UCSD-AML1 (cell line): ENCODE data around the gene ELFN2.
"Not testable (repeated sequence)": the region's sequence is repeated elsewhere in the genome, so short reads cannot be mapped to it uniquely, and the experiment has no call there.

ENCODE experiments used
- DNase-seq: peaks from one replicate; lab custom pipeline; 2025; ENCODE audit not compliant: unreplicated experiment; lab: John Stamatoyannopoulos, UW

ELFN2 gene, protein sequence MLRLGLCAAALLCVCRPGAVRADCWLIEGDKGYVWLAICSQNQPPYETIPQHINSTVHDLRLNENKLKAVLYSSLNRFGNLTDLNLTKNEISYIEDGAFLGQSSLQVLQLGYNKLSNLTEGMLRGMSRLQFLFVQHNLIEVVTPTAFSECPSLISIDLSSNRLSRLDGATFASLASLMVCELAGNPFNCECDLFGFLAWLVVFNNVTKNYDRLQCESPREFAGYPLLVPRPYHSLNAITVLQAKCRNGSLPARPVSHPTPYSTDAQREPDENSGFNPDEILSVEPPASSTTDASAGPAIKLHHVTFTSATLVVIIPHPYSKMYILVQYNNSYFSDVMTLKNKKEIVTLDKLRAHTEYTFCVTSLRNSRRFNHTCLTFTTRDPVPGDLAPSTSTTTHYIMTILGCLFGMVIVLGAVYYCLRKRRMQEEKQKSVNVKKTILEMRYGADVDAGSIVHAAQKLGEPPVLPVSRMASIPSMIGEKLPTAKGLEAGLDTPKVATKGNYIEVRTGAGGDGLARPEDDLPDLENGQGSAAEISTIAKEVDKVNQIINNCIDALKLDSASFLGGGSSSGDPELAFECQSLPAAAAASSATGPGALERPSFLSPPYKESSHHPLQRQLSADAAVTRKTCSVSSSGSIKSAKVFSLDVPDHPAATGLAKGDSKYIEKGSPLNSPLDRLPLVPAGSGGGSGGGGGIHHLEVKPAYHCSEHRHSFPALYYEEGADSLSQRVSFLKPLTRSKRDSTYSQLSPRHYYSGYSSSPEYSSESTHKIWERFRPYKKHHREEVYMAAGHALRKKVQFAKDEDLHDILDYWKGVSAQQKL

DNA sequence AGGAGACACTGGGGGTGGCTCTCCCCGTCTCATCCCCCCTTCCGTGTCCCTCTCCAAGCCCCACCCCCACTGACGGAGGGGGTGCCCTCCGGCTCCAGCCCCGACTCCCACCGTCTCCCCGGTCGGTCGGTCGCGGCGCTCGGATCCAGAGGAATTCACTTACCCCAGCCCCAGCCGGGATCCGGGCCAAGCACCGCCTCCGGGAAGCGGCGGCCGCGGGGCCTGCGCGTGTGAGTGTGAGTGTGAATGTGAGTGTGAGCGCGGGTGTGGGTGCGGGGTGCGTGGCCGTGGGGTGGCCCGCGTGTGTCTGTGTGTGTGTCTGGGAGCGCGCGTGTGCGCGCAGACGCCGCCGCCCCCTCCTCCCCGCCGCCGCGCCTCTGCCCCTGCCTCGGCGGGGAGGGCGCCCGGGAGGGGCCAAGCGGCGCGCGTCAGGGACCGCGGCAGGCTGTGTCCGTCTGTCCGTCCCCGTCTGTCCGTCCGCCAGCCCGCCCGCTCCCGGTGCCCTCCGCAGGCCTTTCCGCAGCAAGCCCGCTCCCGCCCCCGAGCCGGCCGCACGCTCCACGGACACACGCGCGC, at the start of gene ELFN2:
Gene ELFN2, minus strand, starts transcription at position 345 of the 576 bp plus-strand sequence. CDS start 51,945 bp downstream, outside the sequence.
- no peak for DNase-seq

DNA sequence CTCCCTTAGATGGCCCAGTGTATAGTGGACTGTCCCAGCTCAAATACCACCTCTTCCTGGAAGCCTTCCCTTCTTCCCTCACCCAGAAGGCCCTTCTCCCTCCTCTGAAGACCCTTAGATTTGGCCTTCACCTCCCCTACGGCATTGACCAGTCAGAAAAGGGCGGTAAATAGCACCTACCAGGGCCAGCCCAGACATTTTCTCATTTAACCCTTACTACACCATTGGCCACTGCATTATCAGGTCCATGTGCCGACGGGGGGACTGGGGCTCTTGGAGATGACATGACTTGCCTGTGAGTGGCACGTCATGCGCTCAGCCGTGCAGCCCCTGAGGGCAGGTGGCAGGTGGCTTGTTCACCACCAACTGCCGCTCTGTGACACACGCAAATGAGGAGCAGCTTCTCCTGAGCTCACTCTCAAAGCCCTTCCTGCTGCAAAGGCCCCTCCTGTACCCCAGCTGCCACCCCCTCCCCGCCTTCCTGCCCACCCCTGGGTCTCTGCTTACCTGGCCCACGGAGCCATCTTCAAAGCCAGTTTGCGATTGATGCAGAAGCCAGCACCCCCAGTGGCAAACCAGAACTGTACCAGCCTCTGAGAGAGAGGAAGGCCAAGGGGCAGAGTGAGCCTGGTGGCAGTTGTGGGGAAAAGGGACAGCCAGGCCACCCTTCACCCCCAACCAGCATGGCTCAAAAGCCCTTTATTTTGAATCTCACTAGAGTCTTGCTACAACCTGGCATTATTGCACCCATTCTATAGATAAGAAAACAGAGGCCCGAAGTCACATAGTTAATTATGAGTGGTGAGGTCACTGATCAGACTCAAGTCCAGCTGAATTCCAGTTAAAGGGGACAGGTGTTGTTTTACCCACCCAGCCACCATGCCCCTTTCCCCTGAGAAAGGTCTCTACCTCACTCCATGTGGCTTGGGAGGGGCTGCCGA, 49.4 kb upstream of the ELFN2 start:
- DNase-seq: no peak

DNA sequence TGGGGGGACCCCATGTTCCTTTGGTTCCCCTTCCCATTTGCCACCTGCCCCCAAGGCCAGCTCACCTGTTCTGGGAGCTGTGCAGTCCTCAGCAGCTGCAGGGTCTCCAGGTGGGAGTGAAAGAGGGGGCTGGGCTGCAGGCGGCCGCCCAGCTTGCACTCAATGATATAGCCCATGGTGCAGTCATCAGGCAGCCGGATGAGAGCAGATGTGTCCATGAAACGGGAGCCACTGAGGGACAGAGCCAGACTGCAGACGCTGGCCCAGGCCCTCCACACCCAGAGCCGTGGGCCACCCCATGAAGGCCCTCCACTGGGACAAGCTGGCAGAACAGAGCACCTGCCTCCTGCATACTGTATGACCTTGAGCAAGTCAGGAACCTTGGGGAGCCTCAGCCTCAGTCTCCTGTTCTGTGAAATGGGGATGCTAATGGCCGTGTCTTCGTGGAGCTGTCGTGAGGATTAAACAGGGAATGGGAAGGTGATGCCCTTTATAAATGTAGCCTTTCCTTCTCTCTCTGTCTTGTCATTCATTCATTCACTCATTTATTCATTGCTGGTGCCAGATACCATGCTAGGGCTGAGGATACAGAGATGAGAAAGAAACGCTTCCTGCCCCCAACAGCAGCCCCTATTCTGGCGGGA, 47.3 kb upstream of the ELFN2 start:
- DNase-seq: no peak

DNA sequence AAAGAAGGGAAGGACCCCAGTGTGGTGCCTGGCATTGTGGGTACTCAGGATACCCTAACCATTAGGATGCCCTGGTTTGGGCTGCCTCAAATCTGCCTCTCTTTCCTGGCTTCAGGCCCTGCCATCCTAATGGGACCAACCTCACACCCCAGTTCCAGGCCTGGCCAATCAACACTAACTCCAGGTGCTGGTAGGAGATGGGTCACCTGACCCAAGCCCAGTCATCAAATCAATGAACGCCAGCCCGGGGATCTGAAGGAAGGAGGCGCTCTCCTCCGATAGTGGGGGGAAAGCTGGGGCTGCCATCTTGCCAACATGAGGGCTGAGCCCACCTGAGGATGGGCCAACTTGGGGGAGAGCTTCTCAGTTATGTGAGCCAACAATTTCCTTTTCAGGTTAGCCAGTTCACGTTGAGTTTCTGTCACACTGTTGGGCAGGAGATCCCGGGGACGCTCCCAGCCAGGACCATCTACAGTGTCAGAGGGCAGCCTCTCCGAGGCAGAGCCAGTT, 46.2 kb upstream of the ELFN2 start:
- no peak for DNase-seq

DNA sequence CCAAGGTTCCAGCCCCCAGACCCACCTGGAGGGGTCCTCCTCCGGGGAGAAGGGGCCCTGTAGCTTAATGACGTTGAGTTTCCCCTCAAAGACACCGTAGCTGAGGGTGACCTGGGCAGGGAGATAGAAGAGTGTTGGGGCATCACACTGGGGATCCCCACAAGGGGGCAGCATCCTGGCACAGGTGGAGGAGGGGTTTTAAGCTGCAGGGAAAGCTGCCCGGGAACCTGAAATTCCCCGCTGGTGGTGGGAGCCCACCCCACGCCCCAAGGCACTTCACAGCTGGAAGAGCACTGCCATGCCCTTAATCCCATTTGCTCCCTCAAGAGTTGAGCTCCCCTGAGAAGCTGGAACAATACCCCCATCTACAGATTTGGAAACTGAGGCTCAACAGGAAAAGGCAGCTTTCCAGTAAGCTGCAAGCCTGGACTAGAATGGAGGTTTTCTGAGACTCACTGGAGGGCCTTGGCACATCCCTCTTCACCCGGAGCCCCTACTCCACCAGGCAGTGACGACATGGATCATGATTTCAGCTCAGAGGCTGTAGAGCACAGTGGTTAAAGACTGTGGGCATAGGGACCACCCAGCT, 45.2 kb upstream of the ELFN2 start:
- DNase-seq: peak; percentile 25

DNA sequence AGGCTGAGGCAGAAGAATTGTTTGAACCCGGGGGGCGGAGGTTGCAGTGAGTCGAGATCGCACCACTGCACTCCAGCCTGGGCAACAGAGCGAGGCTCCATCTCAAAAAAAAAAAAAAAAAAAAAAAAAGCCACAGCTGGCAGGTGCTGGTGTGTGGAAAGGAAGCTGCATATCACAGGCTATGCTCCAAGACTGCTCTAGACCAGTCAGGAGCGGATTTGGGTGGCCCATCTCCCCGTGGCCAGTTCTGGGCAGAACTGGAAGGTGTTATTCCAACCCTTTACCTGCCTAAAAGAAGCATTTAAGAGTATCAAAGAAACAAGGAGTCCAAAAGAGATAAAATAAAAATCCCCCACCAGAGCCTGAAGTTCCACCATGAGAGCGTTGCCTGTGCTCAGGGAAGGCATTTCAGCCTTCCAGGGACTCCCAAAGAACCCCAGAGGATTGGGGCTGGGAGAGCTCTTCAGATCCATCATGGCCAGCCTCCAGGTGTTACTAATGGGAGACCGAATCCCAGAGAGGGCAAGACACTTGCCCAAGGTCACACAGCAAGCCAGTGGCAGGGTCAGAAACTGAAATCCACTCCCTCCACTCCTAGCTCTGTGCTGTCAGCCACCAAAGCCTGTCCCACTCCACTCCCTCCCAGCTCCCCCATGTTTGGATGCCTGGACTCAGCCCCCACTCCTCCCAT, 44.6 kb upstream of the ELFN2 start:
- DNase-seq: no peak

DNA sequence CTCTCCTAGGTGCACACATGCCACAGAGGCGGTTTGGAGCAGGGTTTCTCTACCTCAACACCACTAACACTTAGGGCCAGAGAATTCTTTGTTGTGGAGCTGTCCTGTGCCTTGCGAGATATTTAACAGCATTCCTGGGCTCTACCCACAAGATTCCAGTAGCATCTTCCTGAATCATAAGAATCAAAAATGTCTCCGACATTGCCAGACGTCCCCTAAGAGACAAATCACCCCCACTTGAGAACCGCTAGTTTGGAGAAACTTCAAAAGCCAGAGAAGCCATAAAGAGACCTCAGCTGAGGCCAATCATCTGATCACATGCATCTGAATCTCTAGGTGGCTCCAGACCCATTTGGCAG, 42.8 kb upstream of the ELFN2 start:
- DNase-seq: no peak

DNA sequence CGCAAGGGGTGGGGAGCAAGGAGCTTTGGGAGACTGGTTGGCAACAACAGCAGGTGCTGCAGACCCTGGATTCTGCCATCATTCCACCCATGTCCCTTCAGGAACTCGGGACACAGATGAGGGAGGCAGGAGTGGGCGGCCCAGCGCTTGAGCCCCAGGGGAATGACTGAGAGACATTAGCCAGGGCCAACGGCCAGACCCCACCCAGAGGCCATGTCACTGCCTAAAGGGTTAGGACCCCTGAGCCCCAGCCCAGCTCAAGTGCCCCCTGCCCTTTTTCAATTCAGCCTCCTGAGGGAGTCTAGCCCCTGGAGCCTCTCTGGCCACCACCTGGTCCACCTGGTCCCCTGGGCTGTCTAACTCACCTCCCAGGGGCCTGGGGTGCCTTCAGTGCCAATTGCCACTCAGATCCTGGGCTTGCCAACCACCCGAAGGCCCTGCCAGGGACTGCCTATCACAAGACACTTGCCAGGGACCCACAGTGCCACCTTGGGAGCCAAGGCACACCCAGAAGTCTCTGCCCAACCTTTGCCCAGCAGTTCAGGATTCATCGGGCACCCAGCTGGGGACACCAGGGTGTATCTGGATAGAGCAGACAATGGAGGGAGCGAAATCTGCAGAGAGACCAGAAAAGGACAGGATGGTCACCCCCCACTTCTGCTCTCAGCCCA, 42.3 kb upstream of the ELFN2 start:
- no peak for DNase-seq

DNA sequence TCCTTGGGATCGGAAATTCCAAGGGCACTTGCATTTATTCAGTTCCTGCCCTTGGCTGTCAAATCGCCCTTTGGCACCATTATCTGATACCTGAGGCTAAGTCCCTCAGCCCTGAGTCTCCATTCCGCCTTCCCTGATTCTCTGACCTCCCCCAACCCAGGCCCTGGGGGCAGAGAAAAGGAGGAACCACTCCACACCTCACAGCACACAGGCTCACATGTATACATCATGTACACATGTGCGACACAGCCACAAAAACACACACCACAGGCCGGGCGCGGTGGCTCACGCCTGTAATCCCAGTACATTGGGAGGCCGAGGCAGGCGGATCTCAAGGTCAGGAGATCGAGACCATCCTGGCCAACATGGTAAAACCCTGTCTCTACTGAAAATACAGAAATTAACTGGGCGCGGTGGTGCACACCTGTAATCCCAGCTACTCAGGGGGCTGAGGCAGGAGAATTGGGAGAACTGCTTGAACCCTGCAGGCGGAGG, 41.0 kb upstream of the ELFN2 start:
- DNase-seq: not testable (repeated sequence)

DNA sequence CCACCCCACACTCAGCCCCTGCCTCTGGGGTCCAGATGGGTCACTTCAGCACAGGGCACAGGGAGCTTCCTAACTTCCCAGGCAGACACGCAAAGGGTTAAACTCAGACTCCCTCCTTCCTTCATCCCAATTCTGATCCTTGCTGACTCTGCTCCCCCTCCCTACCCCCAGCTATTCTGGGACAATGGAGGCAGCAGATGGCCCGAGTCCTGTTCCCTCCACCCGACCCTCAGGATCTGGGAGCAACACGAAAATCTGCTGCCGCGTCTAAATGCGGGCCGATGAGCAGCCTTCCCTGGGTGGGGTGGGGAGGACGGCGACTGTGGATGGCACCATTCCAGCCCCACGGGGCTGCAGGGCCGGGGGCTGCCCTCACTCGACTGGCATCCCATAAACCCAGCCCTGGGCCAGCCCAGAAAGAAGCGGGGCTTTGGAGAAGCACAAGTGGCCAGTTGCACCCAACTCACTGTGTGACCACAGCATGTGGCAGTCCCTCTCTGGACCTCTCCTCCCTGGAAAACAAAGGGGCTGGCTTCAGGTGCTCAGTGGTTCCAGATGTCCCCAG, 40.2 kb upstream of the ELFN2 start:
- no peak for DNase-seq

DNA sequence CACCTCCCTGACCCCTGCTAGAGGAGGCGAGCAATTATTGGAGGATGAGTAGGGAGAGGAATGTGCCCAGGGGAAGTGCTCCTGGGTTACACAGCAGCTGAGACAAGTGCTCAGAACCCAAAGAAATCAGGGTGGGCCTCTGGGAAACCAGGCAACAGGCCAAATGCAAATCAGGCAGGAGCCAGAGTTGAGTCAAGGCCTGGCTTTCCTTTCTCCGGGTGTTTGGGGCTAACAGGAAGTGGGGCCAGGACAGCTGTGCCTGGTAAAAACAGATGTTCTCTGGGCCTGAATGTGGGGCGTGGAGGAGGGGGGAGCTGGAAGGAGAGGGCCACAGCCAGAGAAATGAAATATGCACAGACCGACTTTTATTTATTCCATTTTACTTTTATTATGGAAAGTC, 36.9 kb upstream of the ELFN2 start:
- DNase-seq: no peak

DNA sequence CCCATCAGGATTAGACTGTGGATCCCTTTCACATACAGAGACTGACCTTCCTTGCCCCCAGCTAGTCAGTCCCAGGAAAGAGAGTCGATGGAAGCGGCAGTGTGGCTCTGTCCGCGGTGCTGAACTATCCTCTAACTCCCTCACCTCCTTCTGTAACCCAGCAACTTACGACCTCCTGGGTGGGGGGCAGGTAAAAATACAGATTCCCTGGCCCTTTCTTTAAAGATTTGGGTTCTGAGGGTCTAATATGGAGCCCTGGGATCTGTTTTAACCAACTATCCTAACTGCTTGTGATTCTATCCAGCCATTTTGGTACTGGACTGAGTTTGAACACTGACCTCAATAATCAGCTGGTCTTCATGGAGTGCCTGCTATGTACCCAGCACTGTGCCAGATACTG, 35.7 kb upstream of the ELFN2 start:
- peak; percentile 27 for DNase-seq

DNA sequence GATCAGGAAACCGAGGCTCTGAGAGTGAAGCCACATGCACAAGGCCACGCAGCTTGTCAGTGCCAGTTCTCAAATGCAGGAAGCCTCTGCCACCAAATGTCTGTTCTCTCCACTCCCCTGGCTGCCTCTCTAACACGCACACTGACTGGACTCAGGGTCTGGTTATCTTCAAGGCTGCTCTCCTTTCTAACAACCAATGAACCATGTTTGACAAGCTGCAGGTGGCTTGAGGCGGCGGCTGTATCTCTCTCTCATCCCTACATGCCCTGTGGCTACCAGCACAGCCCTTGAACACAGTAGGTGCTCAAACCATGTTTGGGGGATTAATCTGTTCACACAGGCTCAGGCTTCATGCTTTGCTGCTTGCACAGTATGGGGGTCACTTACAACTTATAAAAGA, 35.2 kb upstream of the ELFN2 start:
- no peak for DNase-seq

DNA sequence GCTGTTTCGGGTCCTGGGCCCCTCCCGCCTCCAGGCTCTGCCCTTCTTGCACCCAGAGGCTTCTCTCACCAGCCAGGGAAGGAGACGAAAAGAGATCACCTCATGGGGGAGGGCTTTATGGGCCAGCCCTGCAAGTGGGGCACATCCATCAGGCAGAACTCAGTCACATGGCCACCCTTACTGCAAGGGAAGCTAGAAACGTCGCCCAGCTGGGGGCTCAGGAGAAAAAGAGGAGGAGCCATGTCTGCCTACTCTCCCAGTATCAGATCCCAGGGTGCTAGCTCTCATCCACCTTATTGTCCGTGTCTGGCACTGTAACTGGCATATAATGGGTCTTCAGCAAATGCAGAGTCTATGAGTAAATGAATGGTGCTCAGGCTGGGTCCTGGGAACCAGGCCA, 34.7 kb upstream of the ELFN2 start:
- no peak for DNase-seq

DNA sequence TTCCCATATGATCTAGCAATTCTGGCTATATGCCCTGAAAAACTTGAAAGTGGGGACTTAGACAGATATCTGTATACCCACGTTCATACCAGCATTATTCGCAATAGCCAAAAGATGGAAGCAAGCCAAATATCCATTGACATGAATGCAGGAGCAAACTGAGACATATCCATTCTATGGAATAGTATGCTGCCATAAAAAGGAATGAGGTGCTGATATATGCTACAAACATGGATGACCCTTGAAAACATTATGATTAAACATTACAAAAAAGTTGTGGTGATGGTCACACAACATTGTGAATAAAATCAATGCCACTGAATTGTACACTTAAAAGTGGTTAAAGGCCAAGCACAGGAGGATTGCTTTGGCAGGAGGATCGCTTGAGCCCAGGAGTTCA, 33.4 kb upstream of the ELFN2 start:
- DNase-seq: no peak

DNA sequence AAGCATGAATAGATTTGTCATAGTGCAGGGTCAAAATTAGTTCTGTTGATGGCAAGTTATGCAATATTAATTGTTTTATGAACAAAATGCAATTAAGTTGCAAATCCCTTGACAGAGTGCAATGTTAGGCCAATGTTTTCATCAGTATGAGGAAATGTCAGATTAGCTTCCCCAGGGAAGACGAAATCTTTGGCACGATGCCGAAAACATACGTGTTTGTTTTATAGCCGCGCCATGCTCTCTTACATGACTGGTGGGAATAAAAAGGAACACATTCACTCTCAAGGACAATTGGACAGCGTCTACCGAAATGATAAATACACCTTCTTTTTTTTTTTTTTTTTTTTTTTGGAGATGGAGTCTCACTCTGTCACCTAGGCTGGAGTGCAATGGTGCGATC, 31.9 kb upstream of the ELFN2 start:
- no peak for DNase-seq

DNA sequence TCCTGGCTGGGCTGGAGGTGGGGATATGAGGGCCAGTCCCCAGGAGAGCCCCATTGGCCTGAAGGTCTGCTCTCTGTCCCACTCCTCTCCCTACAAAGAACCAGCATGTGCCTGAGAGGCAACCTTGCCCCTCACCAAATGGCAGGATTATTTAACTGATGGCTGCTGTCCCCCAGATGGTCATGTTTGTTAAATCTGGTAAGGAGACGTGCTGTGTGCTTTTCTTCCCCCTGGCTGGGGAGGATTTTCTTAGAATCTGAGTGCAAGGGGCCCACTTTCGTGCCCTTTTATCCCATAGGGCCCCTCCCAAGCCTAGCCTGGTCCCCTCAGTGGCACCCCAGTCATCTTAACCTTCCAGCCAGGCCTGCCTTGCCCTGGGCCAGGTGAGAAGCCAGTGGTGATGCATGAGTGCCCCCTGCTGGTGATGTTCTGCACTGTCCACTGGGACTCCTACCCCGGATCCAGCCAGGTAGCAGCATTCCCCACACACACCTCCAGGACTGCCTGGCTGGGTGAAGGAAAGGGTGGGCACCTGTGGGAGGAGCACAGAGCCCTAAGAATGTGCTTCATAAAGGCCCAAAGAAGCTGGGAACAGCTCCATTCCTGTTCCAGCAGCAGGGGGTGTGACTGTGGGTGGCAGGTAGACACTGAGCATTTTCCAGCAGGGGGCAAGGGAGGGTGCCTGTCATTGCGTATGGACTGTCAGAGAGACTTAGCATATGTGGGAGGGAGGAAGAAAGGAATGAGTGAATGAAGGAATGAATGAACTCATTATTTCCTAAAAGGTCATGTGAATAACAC, 30.0 kb upstream of the ELFN2 start:
- peak; percentile 67 for DNase-seq
